HG03439 (cell line): Measurements from ENCODE around the gene PRMT5.
"Not testable (repeated sequence)": the region's sequence is repeated elsewhere in the genome, so short reads cannot be mapped to it uniquely, and the experiment has no call there.

Experiments used
- ATAC-seq: cut with Tn5 transposase; IDR thresholded peaks from one replicate; pipeline ENCODE4 v1.9.1; 2021; ENCODE audit warnings: mild to moderate bottlenecking, moderate library complexity; ENCODE audit not compliant: unreplicated experiment

The PRMT5 gene

GRCh38 chr14:22929104-22929960, at the start of gene PRMT5:
PRMT5 (minus strand) TSS chr14:22929376; CDS start chr14:22929361, 15 bp downstream.
- ATAC-seq, result peak; percentile 87

GRCh38 chr14:22978487-22978837, 49.3 kb upstream of the PRMT5 start:
- no peak for ATAC-seq

- ATAC-seq, result no peak
These were observed 48.7 kb upstream of the PRMT5 start for GRCh38 chr14:22977684-22978486.

- ATAC-seq, result no peak
These were observed 48.2 kb upstream of the PRMT5 start for GRCh38 chr14:22977434-22977683.

GRCh38 chr14:22976620-22977433, 47.7 kb upstream of the PRMT5 start:
- no peak for ATAC-seq

- no peak for ATAC-seq
These were observed 45.5 kb upstream of the PRMT5 start for GRCh38 chr14:22974530-22975313.

- no peak for ATAC-seq
These were observed 44.2 kb upstream of the PRMT5 start for GRCh38 chr14:22973217-22974032.

- no peak for ATAC-seq
These were observed 43.2 kb upstream of the PRMT5 start for GRCh38 chr14:22972313-22972930.

GRCh38 chr14:22971152-22971551, 42.0 kb upstream of the PRMT5 start:
- no peak for ATAC-seq

GRCh38 chr14:22966783-22967269, 37.6 kb upstream of the PRMT5 start:
- ATAC-seq, result no peak

GRCh38 chr14:22965916-22966782, 37.0 kb upstream of the PRMT5 start:
- ATAC-seq, result not testable (repeated sequence)

GRCh38 chr14:22962061-22962676, 33.0 kb upstream of the PRMT5 start:
- no peak for ATAC-seq

GRCh38 chr14:22955702-22956569, 26.8 kb upstream of the PRMT5 start:
- ATAC-seq, result no peak

- no peak for ATAC-seq
These were observed 23.2 kb upstream of the PRMT5 start for GRCh38 chr14:22952418-22952817.

GRCh38 chr14:22951795-22952194, 22.6 kb upstream of the PRMT5 start:
- not testable (repeated sequence) for ATAC-seq

GRCh38 chr14:22945642-22946041, 16.5 kb upstream of the PRMT5 start:
- ATAC-seq, result no peak

- ATAC-seq, result no peak
These were observed 10.5 kb upstream of the PRMT5 start for GRCh38 chr14:22939684-22940083.
